ENCODE measurements around the gene CWC27.
"Not testable (repeated sequence)": the region's sequence is repeated elsewhere in the genome, so short reads cannot be mapped to it uniquely, and the experiment has no call there.

CWC27 gene

DNA sequence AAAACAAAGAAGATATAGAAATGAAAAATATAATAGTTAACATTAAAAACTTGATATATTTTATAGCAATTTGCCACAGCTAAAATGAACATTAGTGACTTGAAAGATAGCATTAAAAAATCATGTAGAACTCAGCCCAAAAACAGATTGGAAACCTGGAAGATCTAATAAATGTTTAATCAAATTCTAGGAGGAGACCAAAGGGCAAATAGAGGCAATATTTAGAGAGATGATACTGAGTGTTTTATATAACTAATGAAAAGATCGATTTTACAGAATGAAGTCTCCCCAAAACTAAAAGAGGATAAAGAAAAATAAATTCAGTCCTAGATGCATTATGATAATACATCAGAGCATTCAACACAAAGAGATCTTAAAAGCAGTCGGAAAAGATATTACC lies 127.0 kb downstream of the CWC27 start:
- Histone ChIP-seq H3K36me3 (ENCODE audit: control insufficient read depth in 2 of 2, insufficient read depth in 2 of 2, low read length in 2 of 2) (peaks cover 0 to 3% of the 10 kb centered on the region in 2 donors), H3K4me1 (ENCODE audit: control insufficient read depth in 2 of 2, insufficient read depth in 2 of 2, low read length in 2 of 2) (no peaks in the 10 kb centered on the region), H3K9ac (ENCODE audit: low read depth in 1 of 2, low read length in 2 of 2) (no peak overlapping the region), H3K9me3 (ENCODE audit: control insufficient read depth in 2 of 2, low read length in 2 of 2) (no peaks in the 10 kb centered on the region), H3K27ac (ENCODE audit: low read depth in 2 of 2, low read length in 2 of 2) (no peak overlapping the region), H3K27me3 (ENCODE audit: control insufficient read depth in 2 of 2, insufficient read depth in 2 of 2, low read length in 2 of 2) (no peaks in the 10 kb centered on the region), H3K4me3 (ENCODE audit: low read length in 2 of 2) (no peak overlapping the region)

DNA sequence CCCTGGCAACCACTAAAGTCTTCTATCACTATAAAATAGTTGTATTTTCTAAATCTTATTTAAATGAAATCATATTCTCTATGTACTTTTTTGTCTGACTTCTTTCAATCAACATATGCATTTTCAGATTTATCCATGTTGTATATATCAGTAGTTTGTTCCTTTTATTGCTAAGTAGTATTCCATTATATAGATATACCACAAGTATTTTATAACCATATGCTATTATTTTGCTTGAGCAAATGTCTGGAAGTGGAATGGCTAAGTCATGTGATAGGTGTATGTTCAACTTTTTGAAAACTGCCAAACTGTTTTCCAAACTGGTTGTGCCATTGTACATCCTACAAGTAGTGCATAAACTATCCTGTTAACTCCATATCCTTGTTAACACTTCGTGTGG lies 131.1 kb downstream of the CWC27 start:
- Histone ChIP-seq H3K27ac (ENCODE audit: low read depth in 2 of 2, low read length in 2 of 2) (no peak overlapping the region), H3K4me3 (ENCODE audit: low read length in 2 of 2) (no peak overlapping the region), H3K27me3 (ENCODE audit: control insufficient read depth in 2 of 2, insufficient read depth in 2 of 2, low read length in 2 of 2) (no peaks in the 10 kb centered on the region), H3K9ac (ENCODE audit: low read depth in 1 of 2, low read length in 2 of 2) (no peak overlapping the region), H3K9me3 (ENCODE audit: control insufficient read depth in 2 of 2, low read length in 2 of 2) (no peaks in the 10 kb centered on the region), H3K36me3 (ENCODE audit: control insufficient read depth in 2 of 2, insufficient read depth in 2 of 2, low read length in 2 of 2) (peaks cover 0 to 3% of the 10 kb centered on the region in 2 donors), H3K4me1 (ENCODE audit: control insufficient read depth in 2 of 2, insufficient read depth in 2 of 2, low read length in 2 of 2) (no peaks in the 10 kb centered on the region)

DNA sequence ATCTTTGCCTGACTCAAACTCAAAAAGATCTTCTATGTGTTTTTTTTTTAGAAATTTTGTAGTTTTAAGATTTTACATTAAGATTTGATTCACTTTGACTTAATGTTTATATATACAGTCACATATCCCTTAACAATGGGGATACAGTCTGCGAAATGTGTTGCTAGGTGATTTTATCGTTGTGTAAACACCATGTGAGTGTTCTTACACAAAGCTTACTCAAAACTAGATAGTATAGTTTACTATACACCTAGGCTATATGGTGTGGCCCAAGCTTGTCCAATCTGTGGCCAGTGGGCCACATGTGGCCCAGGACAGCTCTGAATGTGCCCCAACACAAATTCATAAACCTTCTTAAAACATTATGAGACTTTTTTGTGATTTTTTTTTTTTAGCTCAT lies 131.9 kb downstream of the CWC27 start:
- Histone ChIP-seq H3K9me3 (ENCODE audit: control insufficient read depth in 2 of 2, low read length in 2 of 2) (no peaks in the 10 kb centered on the region), H3K27ac (ENCODE audit: low read depth in 2 of 2, low read length in 2 of 2) (no peak overlapping the region), H3K27me3 (ENCODE audit: control insufficient read depth in 2 of 2, insufficient read depth in 2 of 2, low read length in 2 of 2) (no peaks in the 10 kb centered on the region), H3K4me3 (ENCODE audit: low read length in 2 of 2) (no peak overlapping the region), H3K36me3 (ENCODE audit: control insufficient read depth in 2 of 2, insufficient read depth in 2 of 2, low read length in 2 of 2) (peaks cover 0 to 3% of the 10 kb centered on the region in 2 donors), H3K9ac (ENCODE audit: low read depth in 1 of 2, low read length in 2 of 2) (no peak overlapping the region), H3K4me1 (ENCODE audit: control insufficient read depth in 2 of 2, insufficient read depth in 2 of 2, low read length in 2 of 2) (no peaks in the 10 kb centered on the region)

DNA sequence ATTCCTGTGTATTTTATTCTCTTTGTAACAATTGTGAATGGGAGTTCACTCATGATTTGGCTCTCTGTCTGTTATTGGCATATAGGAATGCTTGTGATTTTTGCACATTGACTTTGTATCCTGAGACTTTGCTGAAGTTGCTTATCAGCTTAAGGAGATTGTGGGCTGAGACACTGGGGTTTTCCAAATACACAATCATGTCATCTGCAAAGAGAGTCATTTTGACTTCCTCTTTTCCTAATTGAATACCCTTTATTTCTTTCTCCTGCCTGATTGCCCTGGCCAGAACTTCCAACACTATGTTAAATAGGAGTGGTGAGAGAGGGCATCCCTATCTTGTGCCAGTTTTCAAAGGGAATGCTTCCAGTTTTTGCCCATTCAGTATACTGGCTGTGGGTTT lies 138.7 kb downstream of the CWC27 start:
- not testable (repeated sequence) for H3K4me3 ChIP-seq (ENCODE audit: low read length in 2 of 2); H3K9ac ChIP-seq (ENCODE audit: low read depth in 1 of 2, low read length in 2 of 2); H3K4me1 ChIP-seq (ENCODE audit: control insufficient read depth in 2 of 2, insufficient read depth in 2 of 2, low read length in 2 of 2)

DNA sequence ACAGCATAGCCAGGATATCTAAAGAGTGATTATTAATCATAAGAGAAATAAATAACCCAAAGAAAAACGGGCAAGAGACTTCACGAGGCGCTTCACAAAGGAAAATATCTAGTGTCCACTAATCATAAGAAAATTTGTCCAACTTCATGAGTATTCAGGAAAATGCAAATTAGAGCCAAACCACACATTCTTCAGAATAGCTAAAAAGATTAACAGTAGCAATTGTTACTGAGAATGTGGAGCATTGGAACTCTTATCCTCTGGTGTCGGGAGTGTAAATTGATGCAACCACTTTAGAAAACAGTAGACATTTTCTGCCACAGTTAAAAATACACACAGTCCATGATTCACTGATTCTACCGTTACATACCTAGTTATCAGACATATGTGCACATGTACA lies 145.7 kb downstream of the CWC27 start:
- Histone ChIP-seq H3K4me1 (ENCODE audit: control insufficient read depth in 2 of 2, insufficient read depth in 2 of 2, low read length in 2 of 2) (no peaks in the 10 kb centered on the region), H3K9me3 (ENCODE audit: control insufficient read depth in 2 of 2, low read length in 2 of 2) (peaks cover 0 to 1% of the 10 kb centered on the region in 2 donors), H3K36me3 (ENCODE audit: control insufficient read depth in 2 of 2, insufficient read depth in 2 of 2, low read length in 2 of 2) (no peaks in the 10 kb centered on the region), H3K27ac (ENCODE audit: low read depth in 2 of 2, low read length in 2 of 2) (no peak overlapping the region), H3K9ac (ENCODE audit: low read depth in 1 of 2, low read length in 2 of 2) (no peak overlapping the region), H3K27me3 (ENCODE audit: control insufficient read depth in 2 of 2, insufficient read depth in 2 of 2, low read length in 2 of 2) (no peaks in the 10 kb centered on the region), H3K4me3 (ENCODE audit: low read length in 2 of 2) (no peak overlapping the region)

More for the DNA sequence above, 138.7 kb downstream of the CWC27 start:
- H3K9me3 ChIP-seq (ENCODE audit: control insufficient read depth in 2 of 2, low read length in 2 of 2); H3K36me3 ChIP-seq (ENCODE audit: control insufficient read depth in 2 of 2, insufficient read depth in 2 of 2, low read length in 2 of 2); H3K27me3 ChIP-seq (ENCODE audit: control insufficient read depth in 2 of 2, insufficient read depth in 2 of 2, low read length in 2 of 2); H3K27ac ChIP-seq (ENCODE audit: low read depth in 2 of 2, low read length in 2 of 2): not testable (repeated sequence)

DNA sequence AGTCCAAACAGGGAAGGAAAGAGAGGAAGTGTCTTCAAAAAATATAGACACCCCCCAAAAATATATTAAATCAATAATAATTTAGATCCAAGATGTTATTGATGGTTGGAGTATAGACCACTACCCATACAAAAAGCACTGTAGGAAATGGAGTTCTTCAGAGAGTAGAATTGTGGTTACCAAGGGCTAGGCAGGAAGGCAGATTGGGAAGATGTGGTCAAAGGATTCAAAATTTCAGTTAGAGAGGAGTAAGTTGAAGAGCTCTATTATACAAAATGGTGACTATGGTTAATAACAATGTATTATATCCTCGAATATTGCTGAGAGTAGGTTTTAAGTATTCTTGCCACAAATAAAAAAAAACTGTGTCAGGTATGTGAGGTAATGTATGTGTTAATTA lies 149.4 kb downstream of the CWC27 start:
- H3K4me3 ChIP-seq (ENCODE audit: low read length in 2 of 2) = no peak overlapping the region
- no peaks in the 10 kb centered on the region for H3K36me3 ChIP-seq (ENCODE audit: control insufficient read depth in 2 of 2, insufficient read depth in 2 of 2, low read length in 2 of 2)
- H3K4me1 ChIP-seq (ENCODE audit: control insufficient read depth in 2 of 2, insufficient read depth in 2 of 2, low read length in 2 of 2) = no peaks in the 10 kb centered on the region
- no peak overlapping the region for H3K9ac ChIP-seq (ENCODE audit: low read depth in 1 of 2, low read length in 2 of 2)
- H3K27ac ChIP-seq (ENCODE audit: low read depth in 2 of 2, low read length in 2 of 2) = no peak overlapping the region
- H3K9me3 ChIP-seq (ENCODE audit: control insufficient read depth in 2 of 2, low read length in 2 of 2) = peaks cover 0 to 10% of the 10 kb centered on the region in 2 donors
- H3K27me3 ChIP-seq (ENCODE audit: control insufficient read depth in 2 of 2, insufficient read depth in 2 of 2, low read length in 2 of 2) = no peaks in the 10 kb centered on the region

DNA sequence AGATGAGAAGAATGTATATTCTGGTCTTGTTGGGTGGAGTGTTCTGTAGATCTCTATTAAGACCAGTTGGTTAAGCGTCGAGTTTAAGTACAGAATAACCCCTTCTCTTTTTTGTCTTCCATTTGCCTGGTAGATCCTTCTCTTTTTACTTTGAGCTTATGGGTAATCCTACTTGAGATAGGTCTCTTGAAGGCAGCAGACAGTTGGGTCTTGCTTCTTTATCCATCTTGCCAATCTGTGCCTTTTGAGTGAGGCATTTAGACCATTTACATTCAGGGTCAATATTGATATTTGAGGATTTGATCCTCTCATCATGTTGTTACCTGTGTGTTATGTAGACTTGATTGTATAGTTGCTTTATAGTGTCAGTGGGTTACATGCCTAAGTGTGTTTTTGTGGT lies 152.7 kb downstream of the CWC27 start:
- Histone ChIP-seq H3K9me3 (ENCODE audit: control insufficient read depth in 2 of 2, low read length in 2 of 2) (peaks cover 0 to 10% of the 10 kb centered on the region in 2 donors), H3K4me3 (ENCODE audit: low read length in 2 of 2) (no peak overlapping the region), H3K36me3 (ENCODE audit: control insufficient read depth in 2 of 2, insufficient read depth in 2 of 2, low read length in 2 of 2) (no peaks in the 10 kb centered on the region), H3K27me3 (ENCODE audit: control insufficient read depth in 2 of 2, insufficient read depth in 2 of 2, low read length in 2 of 2) (no peaks in the 10 kb centered on the region), H3K4me1 (ENCODE audit: control insufficient read depth in 2 of 2, insufficient read depth in 2 of 2, low read length in 2 of 2) (no peaks in the 10 kb centered on the region), H3K9ac (ENCODE audit: low read depth in 1 of 2, low read length in 2 of 2) (no peak overlapping the region), H3K27ac (ENCODE audit: low read depth in 2 of 2, low read length in 2 of 2) (no peak overlapping the region)

DNA sequence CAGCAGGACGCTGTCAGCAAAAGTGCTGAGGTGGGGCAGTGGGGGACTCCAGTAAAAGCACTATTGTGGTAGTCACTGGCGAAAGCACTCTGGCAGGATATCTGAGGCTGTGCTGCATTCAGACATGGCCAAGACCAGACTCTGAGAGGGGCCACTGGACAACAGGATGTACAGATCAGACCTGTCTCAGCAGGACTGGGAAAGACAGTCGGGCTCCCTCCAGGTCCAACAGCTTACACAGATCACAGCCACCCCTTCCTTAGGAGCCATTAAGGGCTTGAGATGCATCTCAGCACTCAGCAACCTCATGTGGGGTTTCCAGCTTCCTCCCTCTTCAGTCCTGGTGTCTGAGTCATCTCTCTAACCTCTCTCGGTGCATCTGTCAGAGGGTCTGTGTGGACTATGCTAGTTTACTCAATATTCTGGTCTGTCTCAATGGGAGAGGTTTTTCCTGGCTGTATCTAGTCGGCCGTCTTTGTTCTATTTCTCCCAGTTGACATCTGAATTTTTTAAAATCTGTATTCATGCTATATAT lies 154.5 kb downstream of the CWC27 start:
- no peaks in the 10 kb centered on the region for H3K4me1 ChIP-seq (ENCODE audit: control insufficient read depth in 2 of 2, insufficient read depth in 2 of 2, low read length in 2 of 2)

DNA sequence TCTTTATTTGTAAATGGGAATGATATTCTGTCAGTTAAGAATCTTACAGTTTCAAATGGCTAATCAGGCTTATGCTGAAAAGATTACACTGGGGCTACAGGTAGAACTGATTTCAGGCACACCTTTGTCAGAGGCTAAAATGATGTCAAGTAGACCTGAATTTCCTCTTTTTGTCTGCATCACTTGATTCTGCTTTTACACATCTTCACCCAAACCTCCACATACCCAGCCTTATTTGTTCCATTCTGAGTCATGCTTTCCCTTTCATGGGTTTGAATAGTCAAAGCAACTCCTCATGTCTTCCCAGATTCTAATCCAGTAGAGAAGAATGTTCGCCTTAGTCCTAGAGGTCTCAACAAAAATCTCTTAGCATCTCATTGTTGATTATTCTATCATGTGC lies 156.4 kb downstream of the CWC27 start:
- H3K9ac ChIP-seq (ENCODE audit: low read depth in 1 of 2, low read length in 2 of 2) = no peak overlapping the region
- H3K36me3 ChIP-seq (ENCODE audit: control insufficient read depth in 2 of 2, insufficient read depth in 2 of 2, low read length in 2 of 2) = no peaks in the 10 kb centered on the region
- H3K4me3 ChIP-seq (ENCODE audit: low read length in 2 of 2) = no peak overlapping the region
- H3K27ac ChIP-seq (ENCODE audit: low read depth in 2 of 2, low read length in 2 of 2) = no peak overlapping the region
- H3K27me3 ChIP-seq (ENCODE audit: control insufficient read depth in 2 of 2, insufficient read depth in 2 of 2, low read length in 2 of 2) = no peaks in the 10 kb centered on the region
- H3K9me3 ChIP-seq (ENCODE audit: control insufficient read depth in 2 of 2, low read length in 2 of 2) = peaks cover 0 to 7% of the 10 kb centered on the region in 2 donors
- no peaks in the 10 kb centered on the region for H3K4me1 ChIP-seq (ENCODE audit: control insufficient read depth in 2 of 2, insufficient read depth in 2 of 2, low read length in 2 of 2)

More for the DNA sequence above, 154.5 kb downstream of the CWC27 start:
- Histone ChIP-seq H3K36me3 (ENCODE audit: control insufficient read depth in 2 of 2, insufficient read depth in 2 of 2, low read length in 2 of 2) (no peaks in the 10 kb centered on the region), H3K27ac (ENCODE audit: low read depth in 2 of 2, low read length in 2 of 2) (no peak overlapping the region), H3K9ac (ENCODE audit: low read depth in 1 of 2, low read length in 2 of 2) (no peak overlapping the region), H3K9me3 (ENCODE audit: control insufficient read depth in 2 of 2, low read length in 2 of 2) (peaks cover 0 to 10% of the 10 kb centered on the region in 2 donors), H3K4me3 (ENCODE audit: low read length in 2 of 2) (no peak overlapping the region), H3K27me3 (ENCODE audit: control insufficient read depth in 2 of 2, insufficient read depth in 2 of 2, low read length in 2 of 2) (no peaks in the 10 kb centered on the region)

DNA sequence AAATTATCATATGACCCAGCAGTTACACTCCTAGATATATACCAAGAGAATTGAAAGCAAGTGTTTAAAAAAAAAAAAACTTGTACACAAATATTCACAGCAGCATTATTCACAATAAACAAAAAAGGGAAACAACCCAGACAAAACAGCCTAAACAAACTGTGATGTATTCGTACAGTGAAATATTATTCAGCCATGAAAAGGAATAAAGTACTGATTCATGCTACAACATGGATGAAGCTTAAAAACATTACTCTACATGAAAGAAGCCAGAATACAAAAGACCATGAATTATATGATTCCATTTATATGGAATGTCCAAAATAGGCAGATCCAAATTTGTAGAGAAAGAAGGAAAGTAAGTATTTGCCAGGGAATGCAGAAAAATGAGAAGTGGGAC lies 161.1 kb downstream of the CWC27 start:
- Histone ChIP-seq H3K27ac (ENCODE audit: low read depth in 2 of 2, low read length in 2 of 2) (no peak overlapping the region), H3K4me3 (ENCODE audit: low read length in 2 of 2) (no peak overlapping the region), H3K36me3 (ENCODE audit: control insufficient read depth in 2 of 2, insufficient read depth in 2 of 2, low read length in 2 of 2) (no peaks in the 10 kb centered on the region), H3K27me3 (ENCODE audit: control insufficient read depth in 2 of 2, insufficient read depth in 2 of 2, low read length in 2 of 2) (no peaks in the 10 kb centered on the region), H3K9me3 (ENCODE audit: control insufficient read depth in 2 of 2, low read length in 2 of 2) (no peaks in the 10 kb centered on the region), H3K4me1 (ENCODE audit: control insufficient read depth in 2 of 2, insufficient read depth in 2 of 2, low read length in 2 of 2) (no peaks in the 10 kb centered on the region), H3K9ac (ENCODE audit: low read depth in 1 of 2, low read length in 2 of 2) (no peak overlapping the region)
